Brain microvascular endothelial cell (primary cell): ENCODE measurements around the gene GPR82.
"Not testable (repeated sequence)": the region's sequence is repeated elsewhere in the genome, so short reads cannot be mapped to it uniquely, and the experiment has no call there.

Experiments
- DNase-seq: peaks from one replicate; pipeline ENCODE4 v3.0.0-alpha.2; 2020
- H3K27ac ChIP-seq: fragments of 250-450 bp; sonication (Bioruptor Pico); 2 replicates; pipeline ENCODE4 v1.5.1; 2020; ENCODE audit warnings: mild to moderate bottlenecking, moderate library complexity
- H3K27me3 ChIP-seq: fragments of 250-450 bp; sonication (Bioruptor Pico); replicated peaks from 2 replicates; pipeline ENCODE4 v1.5.1; 2020; ENCODE audit warnings: mild to moderate bottlenecking
- H3K36me3 ChIP-seq: fragments of 250-450 bp; sonication (Bioruptor Pico); replicated peaks from 2 replicates; pipeline ENCODE4 v1.5.1; 2020; ENCODE audit warnings: mild to moderate bottlenecking
- H3K4me3 ChIP-seq: 2 replicates; pipeline ENCODE4 v1.5.1; 2011; ENCODE audit warnings: low read depth, mild to moderate bottlenecking, control low read depth, low read length, moderate library complexity
- in situ Hi-C: cut with HindIII; loops from 2 replicates; pipeline ENCODE4 v1.10.0; 2017; ENCODE audit warnings: low sequenced_read_pairs, low pct_ligation_motif_present
- TF ChIP-seq, protein P1 (sequence below): IDR thresholded peaks from 2 replicates; pipeline ENCODE4 v1.5.1; 2011; ENCODE audit warnings: low read depth, mild to moderate bottlenecking, moderate library complexity, low read length, control low read depth, inconsistent platforms; ENCODE audit errors: missing control alignments

GPR82 gene

DNA sequence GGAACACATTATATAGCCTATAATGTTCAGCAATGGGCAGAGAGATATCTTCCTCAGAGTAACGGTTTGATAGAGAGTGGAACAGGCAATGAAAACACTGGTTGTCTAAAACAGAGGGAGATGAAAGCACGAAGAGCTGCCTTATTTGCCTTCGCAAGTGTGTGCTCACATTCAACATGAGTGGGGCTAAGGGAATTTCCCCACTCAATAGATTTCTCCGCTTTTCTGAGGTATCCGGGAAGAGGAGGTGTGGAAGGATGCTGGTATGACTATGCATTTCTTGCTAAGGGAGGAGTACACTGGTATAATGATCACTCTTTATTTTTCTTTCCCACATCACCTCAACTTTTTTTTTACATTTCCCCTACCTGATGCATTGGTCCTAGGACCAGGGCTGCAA, 7.8 kb upstream of the GPR82 start:
- in situ Hi-C loops = no loop called here
- no peak overlapping the region for H3K27ac ChIP-seq
- no peak for DNase-seq
- TF ChIP-seq, protein P1, sequence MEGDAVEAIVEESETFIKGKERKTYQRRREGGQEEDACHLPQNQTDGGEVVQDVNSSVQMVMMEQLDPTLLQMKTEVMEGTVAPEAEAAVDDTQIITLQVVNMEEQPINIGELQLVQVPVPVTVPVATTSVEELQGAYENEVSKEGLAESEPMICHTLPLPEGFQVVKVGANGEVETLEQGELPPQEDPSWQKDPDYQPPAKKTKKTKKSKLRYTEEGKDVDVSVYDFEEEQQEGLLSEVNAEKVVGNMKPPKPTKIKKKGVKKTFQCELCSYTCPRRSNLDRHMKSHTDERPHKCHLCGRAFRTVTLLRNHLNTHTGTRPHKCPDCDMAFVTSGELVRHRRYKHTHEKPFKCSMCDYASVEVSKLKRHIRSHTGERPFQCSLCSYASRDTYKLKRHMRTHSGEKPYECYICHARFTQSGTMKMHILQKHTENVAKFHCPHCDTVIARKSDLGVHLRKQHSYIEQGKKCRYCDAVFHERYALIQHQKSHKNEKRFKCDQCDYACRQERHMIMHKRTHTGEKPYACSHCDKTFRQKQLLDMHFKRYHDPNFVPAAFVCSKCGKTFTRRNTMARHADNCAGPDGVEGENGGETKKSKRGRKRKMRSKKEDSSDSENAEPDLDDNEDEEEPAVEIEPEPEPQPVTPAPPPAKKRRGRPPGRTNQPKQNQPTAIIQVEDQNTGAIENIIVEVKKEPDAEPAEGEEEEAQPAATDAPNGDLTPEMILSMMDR = no peak
- no peak overlapping the region for H3K4me3 ChIP-seq
- no peaks in the 10 kb centered on the region for H3K27me3 ChIP-seq
- H3K36me3 ChIP-seq = no peaks in the 10 kb centered on the region

DNA sequence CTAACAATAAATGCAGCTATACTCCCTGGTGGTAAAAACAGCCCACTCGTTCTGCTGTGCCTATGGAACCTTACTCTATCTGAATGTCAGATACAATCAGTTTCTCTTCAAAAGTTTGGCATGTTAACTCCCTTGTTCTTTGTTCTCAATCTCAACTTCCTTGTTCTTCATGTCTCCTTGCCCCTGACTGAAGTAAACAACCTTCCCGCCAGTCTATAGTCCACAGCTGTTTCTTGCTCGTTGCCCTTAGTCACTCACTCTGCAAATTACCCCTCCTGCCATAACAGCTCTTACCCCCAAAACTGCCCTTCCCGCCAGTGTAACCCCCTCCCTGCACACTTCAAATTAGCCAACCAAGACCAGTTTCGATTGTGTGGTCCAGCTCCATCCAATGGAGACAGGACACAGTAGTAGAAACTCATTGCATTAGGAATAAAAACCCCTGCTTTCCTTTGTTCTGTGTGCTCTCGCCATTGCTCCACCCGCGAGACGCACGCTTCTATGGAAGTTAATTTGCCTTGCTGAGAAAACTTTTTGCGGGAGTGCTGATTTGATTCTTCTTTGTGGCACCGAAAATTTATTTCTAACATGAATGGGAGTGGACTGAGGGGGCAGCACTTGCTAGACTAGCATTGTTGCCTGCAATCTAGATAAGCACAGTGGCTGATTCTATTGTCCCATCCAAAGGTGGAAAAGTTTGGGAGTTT, 7.1 kb upstream of the GPR82 start:
- no peak for DNase-seq
- Histone ChIP-seq H3K27me3 (no peaks in the 10 kb centered on the region), H3K27ac (no peak overlapping the region), H3K36me3 (no peaks in the 10 kb centered on the region), H3K4me3 (no peak overlapping the region)
- TF ChIP-seq, protein P1 = no peak
- in situ Hi-C loops = no loop called here

DNA sequence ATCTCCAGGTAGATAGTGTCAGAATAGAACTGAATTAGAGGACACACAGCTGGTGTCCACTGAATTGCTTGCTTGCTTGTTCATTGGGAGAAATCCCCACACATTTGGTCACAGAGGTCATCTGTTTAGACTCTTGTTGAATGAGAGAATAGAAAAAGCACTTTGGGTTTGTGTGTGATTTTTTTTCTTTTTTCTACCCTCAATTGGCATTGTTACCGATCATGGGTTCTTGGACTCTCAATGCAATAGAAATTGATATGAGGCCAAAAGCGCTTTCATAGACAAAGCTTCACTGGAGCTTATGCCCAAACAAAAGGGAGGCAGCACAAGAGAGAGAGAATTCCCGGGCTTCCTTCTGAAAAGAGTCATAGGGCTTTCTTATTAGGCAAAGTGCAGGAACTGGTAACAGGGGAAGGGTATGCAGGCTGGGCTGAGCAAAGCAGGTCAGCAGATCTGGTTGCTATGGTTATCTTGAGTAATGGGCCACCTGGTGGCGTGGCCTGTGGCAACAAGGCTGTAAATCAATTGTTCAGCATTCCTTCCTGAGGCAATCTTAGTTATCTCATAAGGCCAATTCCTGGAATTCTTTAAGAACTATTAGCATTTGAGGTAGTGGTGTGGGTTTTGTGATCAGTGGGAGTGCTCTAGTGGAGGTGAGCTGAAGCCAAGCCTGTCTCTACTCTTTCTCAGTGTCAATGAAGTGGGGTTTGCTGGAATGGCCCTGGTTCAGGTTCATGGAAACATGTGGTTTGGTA, 5.3 kb upstream of the GPR82 start:
- no peak for DNase-seq
- no peak overlapping the region for H3K4me3 ChIP-seq
- no peak overlapping the region for H3K27ac ChIP-seq
- no peaks in the 10 kb centered on the region for H3K27me3 ChIP-seq
- TF ChIP-seq, protein P1 = no peak
- in situ Hi-C loops = no loop called here
- H3K36me3 ChIP-seq = no peaks in the 10 kb centered on the region

DNA sequence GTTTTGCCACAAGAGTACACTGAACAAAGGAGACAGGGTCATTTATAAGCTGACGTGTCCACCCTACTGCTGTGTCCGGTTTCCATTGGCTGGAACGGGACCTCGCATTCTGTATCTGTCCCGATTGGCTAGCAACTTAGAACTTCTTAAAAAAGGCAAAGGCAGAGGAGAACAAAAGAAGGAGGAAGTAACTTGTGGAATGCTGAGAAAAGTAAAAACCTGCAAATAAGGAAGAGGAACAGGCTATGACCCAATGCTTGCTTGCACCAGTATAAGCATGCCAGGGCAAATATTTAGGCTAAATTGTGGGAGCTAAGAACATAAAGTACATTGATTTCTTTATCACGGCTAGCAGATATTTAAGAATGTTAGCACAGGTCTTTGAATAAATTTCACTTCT, 4.4 kb upstream of the GPR82 start:
- DNase-seq, in situ Hi-C loops, H3K36me3 ChIP-seq, H3K27me3 ChIP-seq, H3K4me3 ChIP-seq: not testable (repeated sequence)
- peak overlapping the region; percentile 61 for H3K27ac ChIP-seq

DNA sequence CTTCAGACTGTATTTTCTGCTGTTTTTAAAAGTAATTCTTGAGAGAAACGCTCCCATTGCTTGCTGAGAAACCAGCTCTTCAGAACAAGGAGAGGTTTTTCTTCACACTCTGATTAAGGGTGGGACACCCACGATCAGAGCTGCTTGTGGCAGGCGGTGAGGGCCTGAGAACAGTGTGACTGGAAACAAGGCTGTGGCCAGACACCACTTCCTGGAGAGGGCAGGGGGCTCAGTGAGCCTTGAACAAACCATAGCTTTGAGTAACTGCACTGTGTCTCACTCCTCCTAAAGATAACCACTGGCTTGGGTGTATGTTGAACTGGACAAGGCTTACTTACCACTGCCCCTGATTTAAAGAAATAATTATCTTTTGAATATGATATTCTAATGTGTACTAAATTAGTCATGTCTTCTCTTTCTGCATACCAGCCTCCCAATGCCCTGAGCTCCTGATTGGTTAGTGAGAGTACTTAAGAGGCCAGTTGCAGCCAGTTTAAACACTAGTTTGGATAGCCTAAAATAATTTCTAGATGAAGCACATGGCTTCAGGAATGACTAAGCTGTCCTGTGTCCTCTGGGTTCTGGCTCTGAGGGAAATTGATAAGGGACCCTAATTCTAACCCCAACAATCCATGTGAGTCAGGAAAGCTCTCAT, 3.7 kb upstream of the GPR82 start:
- DNase-seq = peak; percentile 53
- Histone ChIP-seq H3K27ac (peak overlapping the region; percentile 61), H3K27me3 (no peaks in the 10 kb centered on the region), H3K4me3 (no peak overlapping the region), H3K36me3 (no peaks in the 10 kb centered on the region)
- in situ Hi-C loops = no loop called here
- TF ChIP-seq, protein P1 = no peak

DNA sequence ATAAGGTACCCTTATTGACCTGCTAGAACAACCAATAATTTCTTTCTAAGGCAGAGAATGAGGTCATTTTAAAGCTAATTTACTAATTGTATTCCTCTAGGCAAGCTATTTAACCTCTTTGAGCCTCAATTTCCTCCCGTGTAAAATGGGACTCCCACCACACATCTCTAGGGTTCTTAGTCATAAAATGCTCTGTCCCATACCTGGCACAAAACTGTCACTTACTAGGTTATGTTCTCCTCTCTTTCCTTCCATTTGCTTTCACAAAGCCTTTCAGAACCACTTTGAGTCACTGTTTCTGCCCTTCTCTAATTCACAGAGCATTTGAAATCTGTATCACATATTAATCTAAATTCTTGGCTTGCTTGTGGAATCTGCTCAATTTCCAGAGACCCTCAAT, 2.4 kb upstream of the GPR82 start:
- H3K27me3 ChIP-seq = no peaks in the 10 kb centered on the region
- TF ChIP-seq, protein P1 = no peak
- H3K27ac ChIP-seq = no peak overlapping the region
- no peak overlapping the region for H3K4me3 ChIP-seq
- no peaks in the 10 kb centered on the region for H3K36me3 ChIP-seq
- in situ Hi-C loops = no loop called here
- DNase-seq = no peak
